ENCODE data around the gene PHC2.
A peak's percentile ranks its signal among the peaks of the same experiment; 100 is the strongest.

The PHC2 gene

DNA sequence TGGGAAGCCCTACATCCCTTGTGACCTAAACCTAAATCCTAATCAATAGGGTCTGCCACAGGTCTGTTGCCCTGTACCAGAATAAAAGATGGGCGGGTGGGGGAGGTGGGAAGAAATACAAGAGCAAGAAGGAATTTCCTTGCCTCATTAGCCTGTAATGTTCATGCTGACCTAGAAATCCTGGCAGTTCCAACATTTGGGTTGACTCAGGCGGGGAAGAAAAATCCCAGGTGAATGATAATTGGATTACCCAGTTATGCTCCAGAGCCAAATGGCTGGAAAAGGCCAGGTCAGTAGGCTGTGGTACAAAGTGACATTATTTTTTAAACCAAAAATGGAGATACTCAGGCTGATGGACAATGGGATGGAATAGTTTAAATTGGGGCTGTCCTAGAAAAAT lies 82.7 kb downstream of the PHC2 start (continued):
- TF ChIP-seq KLF1 (tag by site-specific recombination; IDR thresholded peaks at IDR 0.05): no peak
- TF ChIP-seq, protein P1, sequence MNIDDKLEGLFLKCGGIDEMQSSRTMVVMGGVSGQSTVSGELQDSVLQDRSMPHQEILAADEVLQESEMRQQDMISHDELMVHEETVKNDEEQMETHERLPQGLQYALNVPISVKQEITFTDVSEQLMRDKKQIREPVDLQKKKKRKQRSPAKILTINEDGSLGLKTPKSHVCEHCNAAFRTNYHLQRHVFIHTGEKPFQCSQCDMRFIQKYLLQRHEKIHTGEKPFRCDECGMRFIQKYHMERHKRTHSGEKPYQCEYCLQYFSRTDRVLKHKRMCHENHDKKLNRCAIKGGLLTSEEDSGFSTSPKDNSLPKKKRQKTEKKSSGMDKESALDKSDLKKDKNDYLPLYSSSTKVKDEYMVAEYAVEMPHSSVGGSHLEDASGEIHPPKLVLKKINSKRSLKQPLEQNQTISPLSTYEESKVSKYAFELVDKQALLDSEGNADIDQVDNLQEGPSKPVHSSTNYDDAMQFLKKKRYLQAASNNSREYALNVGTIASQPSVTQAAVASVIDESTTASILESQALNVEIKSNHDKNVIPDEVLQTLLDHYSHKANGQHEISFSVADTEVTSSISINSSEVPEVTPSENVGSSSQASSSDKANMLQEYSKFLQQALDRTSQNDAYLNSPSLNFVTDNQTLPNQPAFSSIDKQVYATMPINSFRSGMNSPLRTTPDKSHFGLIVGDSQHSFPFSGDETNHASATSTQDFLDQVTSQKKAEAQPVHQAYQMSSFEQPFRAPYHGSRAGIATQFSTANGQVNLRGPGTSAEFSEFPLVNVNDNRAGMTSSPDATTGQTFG (tag by site-specific recombination; IDR thresholded peaks at IDR 0.05; ENCODE audit: borderline replicate concordance): no peak
- TF ChIP-seq SP2 (tag by site-specific recombination; IDR thresholded peaks at IDR 0.05): no peak
- no peak for TF ChIP-seq ZNF302 (tag by site-specific recombination; IDR thresholded peaks at IDR 0.05; ENCODE audit: low read depth)
- no peak for TF ChIP-seq SETDB1 (IDR thresholded peaks at IDR 0.05; ENCODE audit: insufficient read length, low read length)

GRCh38 chr1:33347650-33347992 lies 83.3 kb downstream of the PHC2 start:
- TF ChIP-seq SP2 (tag by site-specific recombination; IDR thresholded peaks at IDR 0.05) (peak; percentile 60), ZNF626 (tag by site-specific recombination; IDR thresholded peaks at IDR 0.05) (no peak)
- Histone ChIP-seq H3K27ac (ENCODE audit: extremely low read depth, low read depth, low read length) (no peak overlapping the region), H3K4me3 (ENCODE audit: low read depth, low read length) (peak overlapping the region; percentile 10), H3K9me3 (ENCODE audit: control insufficient read depth, insufficient read depth, low read depth, low read length) (no peaks in the 10 kb centered on the region), H3K4me1 (ENCODE audit: control insufficient read depth, insufficient read depth, low read length) (peaks cover 20% of the 10 kb centered on the region), H3K36me3 (ENCODE audit: control insufficient read depth in 2 of 2, insufficient read depth in 1 of 2, low read length in 2 of 2) (peaks cover 0 to 37% of the 10 kb centered on the region in 2 experiments; a peak in 2 of 3 replicates)
- ChIA-PET CTCF (interaction anchor here (0.5 to 2.1 kb wide), 3 partner anchors 52 to 265 kb away, joined by 3 to 6 read pairs (median 3); no protein-coding TSS in a partner anchor), POLR2A (interaction anchor here (1.4 kb wide), 1 partner anchor 17 kb away, joined by 4 read pairs; no protein-coding TSS in a partner anchor)

DNA sequence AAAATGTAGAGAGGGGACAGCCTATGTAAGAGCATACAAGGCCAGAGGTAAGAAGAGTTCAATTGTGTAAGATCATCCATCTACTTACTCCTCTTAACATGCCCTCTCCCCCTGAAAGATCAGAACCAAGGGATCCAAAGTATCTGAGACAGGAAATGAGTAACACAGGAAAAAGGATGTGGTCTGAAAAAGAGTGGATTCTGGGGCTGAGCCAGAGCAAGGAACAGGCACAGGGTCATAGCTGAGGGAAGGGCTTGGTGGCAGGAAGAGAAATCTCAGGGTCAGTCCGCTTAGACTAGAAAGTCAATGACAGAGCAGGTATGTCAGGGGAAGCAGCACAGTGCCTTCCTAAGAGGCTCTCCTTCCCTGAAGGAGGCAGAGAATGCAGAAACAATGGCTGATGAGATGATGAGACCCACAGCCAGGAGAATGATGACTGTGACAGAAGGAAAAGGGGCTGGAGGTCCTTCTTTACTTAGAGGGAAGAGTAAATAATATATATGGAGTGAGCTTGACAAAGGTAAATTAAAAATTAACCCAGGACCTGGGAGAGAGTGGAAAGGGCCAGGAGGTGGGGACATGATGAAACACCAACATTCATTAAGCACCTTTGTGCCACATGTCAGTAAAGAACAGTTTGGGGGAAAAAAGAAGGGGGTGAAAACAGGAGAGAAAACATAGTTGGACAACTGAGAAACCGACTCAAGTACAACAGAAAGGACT lies 83.8 kb downstream of the PHC2 start:
- POLR2A ChIA-PET: interaction anchor here (1.4 kb wide), 1 partner anchor 17 kb away, joined by 4 read pairs; no protein-coding TSS in a partner anchor
- Histone ChIP-seq H3K4me1 (ENCODE audit: control insufficient read depth, insufficient read depth, low read length) (peaks cover 23% of the 10 kb centered on the region), H3K4me3 (ENCODE audit: low read depth, low read length) (no peak overlapping the region), H3K9me3 (ENCODE audit: control insufficient read depth, insufficient read depth, low read depth, low read length) (no peaks in the 10 kb centered on the region), H3K27ac (ENCODE audit: extremely low read depth, low read depth, low read length) (no peak overlapping the region), H3K36me3 (ENCODE audit: control insufficient read depth in 2 of 2, insufficient read depth in 1 of 2, low read length in 2 of 2) (peaks cover 0 to 39% of the 10 kb centered on the region in 2 experiments; a peak in 2 of 3 replicates)
- CTCF ChIA-PET: interaction anchor here (0.7 to 2.1 kb wide), 2 partner anchors 51 to 266 kb away, joined by 3 to 6 read pairs; no protein-coding TSS in a partner anchor
- TF ChIP-seq TCF7L2 (IDR thresholded peaks at IDR 0.05; ENCODE audit: borderline replicate concordance, low read depth, low read length) (no peak), ZNF768 (tag by site-specific recombination; IDR thresholded peaks at IDR 0.05) (no peak), SP2 (tag by site-specific recombination; IDR thresholded peaks at IDR 0.05) (peak; percentile 50), PRDM1 (tag by site-specific recombination; IDR thresholded peaks at IDR 0.05) (peak; percentile 80), ZNF600 (tag by site-specific recombination; IDR thresholded peaks at IDR 0.05) (peak; percentile 78), ZNF548 (tag by site-specific recombination; IDR thresholded peaks at IDR 0.05) (no peak), ZBTB17 (tag by site-specific recombination; IDR thresholded peaks at IDR 0.05) (peak; percentile 99), ZNF398 (tag by site-specific recombination; IDR thresholded peaks at IDR 0.05) (no peak), KLF10 (tag by site-specific recombination; IDR thresholded peaks at IDR 0.05) (no peak)

DNA sequence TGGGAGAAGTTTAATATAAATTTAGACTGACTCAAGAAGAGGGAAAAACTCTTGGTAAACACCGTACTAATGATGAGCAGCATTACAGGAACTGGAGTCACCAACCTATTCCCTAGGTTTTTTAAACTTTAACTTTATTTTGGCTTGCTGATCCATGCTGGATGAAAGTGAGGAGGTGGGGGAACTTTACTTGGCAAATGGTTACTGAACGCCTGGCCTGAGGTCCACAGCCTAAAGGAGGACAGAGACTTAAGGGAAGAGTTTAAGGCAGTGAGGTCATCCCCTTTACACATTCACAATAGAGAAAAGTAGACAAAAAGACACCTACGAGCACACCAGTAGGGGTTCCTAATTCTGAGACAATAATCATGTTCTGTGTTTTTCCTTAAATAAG lies 84.4 kb downstream of the PHC2 start:
- CTCF ChIA-PET: no interaction called here
- H3K27ac ChIP-seq (ENCODE audit: extremely low read depth, low read depth, low read length): no peak overlapping the region
- H3K36me3 ChIP-seq (ENCODE audit: control insufficient read depth in 2 of 2, insufficient read depth in 1 of 2, low read length in 2 of 2): peaks cover 0 to 44% of the 10 kb centered on the region in 2 experiments; a peak in 2 of 3 replicates
- POLR2A ChIA-PET: no interaction called here
- H3K4me1 ChIP-seq (ENCODE audit: control insufficient read depth, insufficient read depth, low read length): peaks cover 29% of the 10 kb centered on the region
- H3K9me3 ChIP-seq (ENCODE audit: control insufficient read depth, insufficient read depth, low read depth, low read length): no peaks in the 10 kb centered on the region
- no peak overlapping the region for H3K4me3 ChIP-seq (ENCODE audit: low read depth, low read length)
- no peak for TF ChIP-seq PRDM1 (tag by site-specific recombination; IDR thresholded peaks at IDR 0.05)
- TF ChIP-seq ZSCAN23 (tag by site-specific recombination; IDR thresholded peaks at IDR 0.05): no peak
- TF ChIP-seq, protein P2, sequence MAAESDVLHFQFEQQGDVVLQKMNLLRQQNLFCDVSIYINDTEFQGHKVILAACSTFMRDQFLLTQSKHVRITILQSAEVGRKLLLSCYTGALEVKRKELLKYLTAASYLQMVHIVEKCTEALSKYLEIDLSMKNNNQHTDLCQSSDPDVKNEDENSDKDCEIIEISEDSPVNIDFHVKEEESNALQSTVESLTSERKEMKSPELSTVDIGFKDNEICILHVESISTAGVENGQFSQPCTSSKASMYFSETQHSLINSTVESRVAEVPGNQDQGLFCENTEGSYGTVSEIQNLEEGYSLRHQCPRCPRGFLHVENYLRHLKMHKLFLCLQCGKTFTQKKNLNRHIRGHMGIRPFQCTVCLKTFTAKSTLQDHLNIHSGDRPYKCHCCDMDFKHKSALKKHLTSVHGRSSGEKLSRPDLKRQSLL (tag by site-specific recombination; IDR thresholded peaks at IDR 0.05): no peak
- no peak for TF ChIP-seq SP2 (tag by site-specific recombination; IDR thresholded peaks at IDR 0.05)
- TF ChIP-seq ZNF830 (tag by site-specific recombination; IDR thresholded peaks at IDR 0.05; ENCODE audit: low read depth): no peak
- TF ChIP-seq ZIC2 (tag by site-specific recombination; IDR thresholded peaks at IDR 0.05): no peak
